Fibroblast of mammary gland (primary cell): Measurements from ENCODE around the gene RNASE8.
"Not testable (repeated sequence)": the region's sequence is repeated elsewhere in the genome, so short reads cannot be mapped to it uniquely, and the experiment has no call there.

Source experiments
- DNase-seq: peaks from one replicate; pipeline ENCODE4 v3.0.0-alpha.2; 2010; ENCODE audit warnings: low read depth
- H3K4me3 ChIP-seq: 2 replicates; pipeline ENCODE4 v1.5.1; 2011; ENCODE audit warnings: low read depth, mild to moderate bottlenecking, low read length, moderate library complexity; ENCODE audit not compliant: control insufficient read depth
- CTCF ChIP-seq: conservative IDR thresholded peaks from 2 replicates; pipeline ENCODE4 v1.5.1; 2011; ENCODE audit warnings: low read depth, low read length, inconsistent platforms; ENCODE audit not compliant: control insufficient read depth, insufficient read depth

RNASE8 gene

GRCh38 chr14:21037156-21037555 lies 20.5 kb upstream of the RNASE8 start:
- TF ChIP-seq CTCF = no peak
- no peak overlapping the region for H3K4me3 ChIP-seq
- no peak for DNase-seq

GRCh38 chr14:21038441-21039422 lies 18.9 kb upstream of the RNASE8 start:
- no peak for TF ChIP-seq CTCF
- DNase-seq = peak; percentile 63
- H3K4me3 ChIP-seq = no peak overlapping the region

GRCh38 chr14:21039585-21040369 lies 17.8 kb upstream of the RNASE8 start:
- peak; percentile 73 for DNase-seq
- no peak overlapping the region for H3K4me3 ChIP-seq
- peak; percentile 65 for TF ChIP-seq CTCF

- no peak for DNase-seq
- no peak overlapping the region for H3K4me3 ChIP-seq
- TF ChIP-seq CTCF = no peak
These were observed 17.2 kb upstream of the RNASE8 start for GRCh38 chr14:21040370-21040925.

- not testable (repeated sequence) for H3K4me3 ChIP-seq, DNase-seq
These were observed 16.7 kb upstream of the RNASE8 start for GRCh38 chr14:21040941-21041340.

GRCh38 chr14:21041676-21042433 lies 15.8 kb upstream of the RNASE8 start, which contains the start of gene RNASE7:
RNASE7 (plus strand) TSS chr14:21042362; CDS start chr14:21042993, 631 bp downstream.
- no peak within 1 kb of the TSS for H3K4me3 ChIP-seq
- peak; percentile 66 for DNase-seq
- TF ChIP-seq CTCF = no peak
